ENCODE results near the gene POLL. TPM values are rescaled to one million over a fixed set of nuclear protein-coding genes. Genes with fewer than 3 reads are reported as not detected.

POLL gene
- total RNA-seq (2022; extraction: Qiagen RNA extraction) = 12.3 to 19.2 TPM (median 18.5 TPM) in 5 replicates

DNA sequence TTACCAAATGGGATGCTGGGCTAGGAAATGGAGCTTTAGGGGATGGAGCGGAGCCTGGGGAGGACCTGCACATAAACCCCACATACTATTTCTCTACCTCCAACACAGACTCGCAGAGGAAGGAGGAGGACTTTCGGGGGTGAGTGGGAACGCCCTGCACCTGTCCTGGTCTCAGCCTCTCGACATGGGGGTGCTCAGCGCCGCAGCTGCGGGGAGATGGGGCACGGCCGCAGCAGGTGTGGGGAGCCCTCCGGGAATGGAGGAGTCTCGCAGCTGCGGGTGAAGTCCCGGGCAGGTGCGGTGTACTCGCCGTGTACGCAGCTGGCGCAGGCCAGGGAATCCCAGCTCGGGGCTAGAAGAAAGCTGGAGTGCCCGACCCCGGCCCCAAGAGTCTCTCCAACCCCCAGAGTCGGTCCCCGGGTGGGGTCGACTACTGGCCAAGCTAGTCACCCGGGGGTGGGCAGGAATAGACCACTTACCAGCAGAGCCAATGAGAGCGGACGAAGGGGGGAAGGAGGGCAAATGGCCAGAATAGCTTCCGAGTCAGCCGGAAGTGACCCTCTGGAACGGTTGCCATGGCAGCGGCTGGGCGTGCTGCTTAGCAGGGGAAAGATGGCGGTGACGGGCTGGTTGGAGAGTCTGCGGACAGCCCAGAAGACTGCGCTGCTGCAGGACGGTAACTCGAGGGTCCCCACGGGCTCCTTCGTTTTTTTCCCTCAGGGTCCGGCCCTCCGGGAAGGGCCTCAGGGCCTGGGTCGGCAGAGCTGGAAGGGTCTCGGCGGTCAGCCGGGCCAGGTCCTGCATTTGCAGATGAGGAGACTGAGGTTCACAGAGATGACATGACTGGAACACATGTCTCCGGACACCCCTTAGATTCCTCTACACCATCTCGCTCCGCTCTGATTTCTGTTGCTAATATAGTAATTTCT lies at the start of gene POLL, which contains the start of gene DPCD:
Gene POLL (minus strand): TSS at position 533 of the 929 bp plus-strand sequence. CDS start 897 bp downstream, outside the sequence.
Gene DPCD (plus strand): TSS at position 597 of the 929 bp plus-strand sequence. CDS start 16 bp downstream, at position 613.

Other genes starting within 250 kb of the POLL start
- gene BTRC, start 234.1 kb downstream of the POLL start, total RNA-seq (2022; extraction: Qiagen RNA extraction) = 8.9 to 11.2 TPM (median 9.6 TPM) in 5 replicates
- gene DPCD, start 64 bp upstream of the POLL start, total RNA-seq (2022; extraction: Qiagen RNA extraction) = 29.9 to 45.8 TPM (median 33.8 TPM) in 5 replicates
- 17.3 to 23.3 TPM (median 21.3 TPM) in 5 replicates for gene FBXW4, start 106.9 kb upstream of the POLL start, total RNA-seq (2022; extraction: Qiagen RNA extraction)
- gene FGF8, start 187.9 kb upstream of the POLL start, total RNA-seq (2022; extraction: Qiagen RNA extraction) = not detected in 5 replicates
- gene NPM3, start 195.2 kb upstream of the POLL start, total RNA-seq (2022; extraction: Qiagen RNA extraction) = 102 to 129 TPM (median 121 TPM) in 5 replicates
- 64.1 to 85.5 TPM (median 67.9 TPM) in 5 replicates for gene OGA, start 230.2 kb upstream of the POLL start, total RNA-seq (2022; extraction: Qiagen RNA extraction)